ENCODE results near the gene DCUN1D5.

GRCh38 chr11:103024086-103024485 lies 67.9 kb downstream of the DCUN1D5 start:
- TF ChIP-seq CTCF (IDR thresholded peaks at IDR 0.05) (no peak), POLR2A (IDR thresholded peaks at IDR 0.05) (no peak)
